ENCODE results near the gene EML4.

EML4 gene

DNA sequence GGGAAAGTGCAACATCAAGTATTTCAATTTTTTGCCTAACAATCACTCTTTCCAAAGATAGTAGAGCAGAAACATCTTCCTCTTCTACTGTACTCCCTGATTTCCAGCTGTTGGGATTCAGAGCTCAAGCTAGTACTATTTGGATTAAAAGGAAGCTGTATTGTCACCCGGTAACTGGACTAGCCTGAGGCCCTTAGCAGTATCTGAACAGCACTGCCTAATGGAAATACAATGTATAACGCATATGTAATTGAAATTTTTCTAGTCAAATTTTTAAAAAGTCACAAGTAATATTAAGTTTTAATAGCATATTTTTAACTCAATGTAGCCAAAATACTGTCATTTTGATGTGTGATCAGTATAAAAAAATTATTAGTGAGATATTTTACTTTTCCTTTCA is 105.7 kb downstream of the EML4 start:
- H3K27me3 ChIP-seq (ENCODE audit: low read depth, low read length) = no peaks in the 10 kb centered on the region
- H3K4me3 ChIP-seq (ENCODE audit: low read depth in 1 of 2, low read length in 2 of 2) = no peak overlapping the region
- no peaks in the 10 kb centered on the region for H3K9me3 ChIP-seq (ENCODE audit: control insufficient read depth in 1 of 2, low read length in 2 of 2)
- H3K36me3 ChIP-seq (ENCODE audit: control insufficient read depth in 1 of 2, insufficient read depth in 2 of 2, low read length in 2 of 2) = peaks cover 0 to 4% of the 10 kb centered on the region in 2 donors
- H3K4me1 ChIP-seq (ENCODE audit: control insufficient read depth in 1 of 2, insufficient read depth in 2 of 2, low read length in 2 of 2) = peaks cover 0 to 6% of the 10 kb centered on the region in 2 donors
- H3K27ac ChIP-seq (ENCODE audit: low read length) = no peak overlapping the region

DNA sequence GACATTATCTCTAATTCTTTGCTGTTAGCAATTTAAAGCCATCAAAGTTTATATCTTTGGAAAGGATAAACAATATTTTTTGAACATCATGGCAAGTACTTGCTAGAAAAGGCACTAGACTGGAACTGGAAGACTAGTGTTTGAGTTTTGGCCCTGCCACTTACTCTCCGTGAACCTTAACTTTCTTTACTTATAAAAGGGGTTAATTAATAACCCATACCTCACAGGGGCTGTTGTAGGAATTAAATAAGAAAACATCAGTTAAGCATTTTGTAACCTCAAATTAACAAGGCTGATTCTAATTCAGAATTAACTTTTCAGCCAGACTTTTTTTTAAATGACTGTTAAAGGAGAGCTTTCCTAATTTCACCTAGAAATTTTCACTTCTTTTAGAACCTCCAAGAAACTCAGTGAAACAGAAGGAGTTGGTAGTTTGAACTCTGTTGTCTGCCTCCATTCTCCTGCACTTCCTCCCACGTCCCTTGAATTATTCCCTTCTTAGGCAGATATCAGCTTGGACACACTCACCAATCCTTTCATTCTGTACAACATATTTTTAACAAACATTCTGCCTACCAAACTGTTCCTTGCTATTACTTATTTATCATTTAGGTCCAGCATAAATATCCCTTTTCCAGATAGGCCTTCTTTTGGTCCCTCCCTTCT is 112.4 kb downstream of the EML4 start:
- no peak overlapping the region for H3K4me3 ChIP-seq (ENCODE audit: low read depth in 1 of 2, low read length in 2 of 2)
- no peak overlapping the region for H3K27ac ChIP-seq (ENCODE audit: low read length)
- H3K9me3 ChIP-seq (ENCODE audit: control insufficient read depth in 1 of 2, low read length in 2 of 2) = no peaks in the 10 kb centered on the region
- H3K27me3 ChIP-seq (ENCODE audit: low read depth, low read length) = no peaks in the 10 kb centered on the region
- H3K36me3 ChIP-seq (ENCODE audit: control insufficient read depth in 1 of 2, insufficient read depth in 2 of 2, low read length in 2 of 2) = peaks cover 19 to 29% of the 10 kb centered on the region in 2 donors
- H3K4me1 ChIP-seq (ENCODE audit: control insufficient read depth in 1 of 2, insufficient read depth in 2 of 2, low read length in 2 of 2) = no peaks in the 10 kb centered on the region

DNA sequence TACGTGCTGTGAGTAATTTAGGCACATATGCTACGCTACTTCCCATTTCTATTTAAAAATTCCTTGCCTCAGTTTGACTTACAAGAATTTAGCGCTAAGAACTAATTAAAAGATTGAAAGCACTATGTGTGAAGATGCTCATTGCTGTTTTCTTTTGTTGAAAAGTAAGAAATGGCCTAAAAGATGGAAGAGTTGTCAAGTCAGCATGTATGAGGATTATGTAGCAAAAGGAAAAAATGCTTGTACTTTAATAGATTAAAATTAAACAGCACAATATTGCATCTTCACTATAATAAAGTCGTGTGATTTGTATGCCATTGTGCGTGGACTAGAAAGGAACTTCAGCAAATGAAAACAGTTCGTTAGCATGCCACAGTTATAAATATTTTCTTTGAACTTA is 114.9 kb downstream of the EML4 start:
- H3K4me1 ChIP-seq (ENCODE audit: control insufficient read depth in 1 of 2, insufficient read depth in 2 of 2, low read length in 2 of 2) = no peaks in the 10 kb centered on the region
- H3K9me3 ChIP-seq (ENCODE audit: control insufficient read depth in 1 of 2, low read length in 2 of 2) = no peaks in the 10 kb centered on the region
- H3K36me3 ChIP-seq (ENCODE audit: control insufficient read depth in 1 of 2, insufficient read depth in 2 of 2, low read length in 2 of 2) = peaks cover 29 to 40% of the 10 kb centered on the region in 2 donors
- no peaks in the 10 kb centered on the region for H3K27me3 ChIP-seq (ENCODE audit: low read depth, low read length)
- H3K4me3 ChIP-seq (ENCODE audit: low read depth in 1 of 2, low read length in 2 of 2) = no peak overlapping the region
- no peak overlapping the region for H3K27ac ChIP-seq (ENCODE audit: low read length)

- no peak overlapping the region for H3K27ac ChIP-seq (ENCODE audit: low read length)
- peaks cover 33% of the 10 kb centered on the region in 2 donors for H3K36me3 ChIP-seq (ENCODE audit: control insufficient read depth in 1 of 2, insufficient read depth in 2 of 2, low read length in 2 of 2)
Observed at GRCh38 chr2:42286268-42286946, 117.3 kb downstream of the EML4 start.

GRCh38 chr2:42288811-42289210 is 119.7 kb downstream of the EML4 start:
- H3K9me3 ChIP-seq (ENCODE audit: control insufficient read depth in 1 of 2, low read length in 2 of 2) = no peaks in the 10 kb centered on the region
- H3K27ac ChIP-seq (ENCODE audit: low read length) = no peak overlapping the region
- H3K36me3 ChIP-seq (ENCODE audit: control insufficient read depth in 1 of 2, insufficient read depth in 2 of 2, low read length in 2 of 2) = peaks cover 27 to 28% of the 10 kb centered on the region in 2 donors
- H3K27me3 ChIP-seq (ENCODE audit: low read depth, low read length) = no peaks in the 10 kb centered on the region
- H3K4me1 ChIP-seq (ENCODE audit: control insufficient read depth in 1 of 2, insufficient read depth in 2 of 2, low read length in 2 of 2) = no peaks in the 10 kb centered on the region
- H3K4me3 ChIP-seq (ENCODE audit: low read depth in 1 of 2, low read length in 2 of 2) = no peak overlapping the region

More at GRCh38 chr2:42286268-42286946, 117.3 kb downstream of the EML4 start:
- Histone ChIP-seq H3K27me3 (ENCODE audit: low read depth, low read length) (no peaks in the 10 kb centered on the region), H3K4me1 (ENCODE audit: control insufficient read depth in 1 of 2, insufficient read depth in 2 of 2, low read length in 2 of 2) (no peaks in the 10 kb centered on the region), H3K9me3 (ENCODE audit: control insufficient read depth in 1 of 2, low read length in 2 of 2) (no peaks in the 10 kb centered on the region), H3K4me3 (ENCODE audit: low read depth in 1 of 2, low read length in 2 of 2) (no peak overlapping the region)

DNA sequence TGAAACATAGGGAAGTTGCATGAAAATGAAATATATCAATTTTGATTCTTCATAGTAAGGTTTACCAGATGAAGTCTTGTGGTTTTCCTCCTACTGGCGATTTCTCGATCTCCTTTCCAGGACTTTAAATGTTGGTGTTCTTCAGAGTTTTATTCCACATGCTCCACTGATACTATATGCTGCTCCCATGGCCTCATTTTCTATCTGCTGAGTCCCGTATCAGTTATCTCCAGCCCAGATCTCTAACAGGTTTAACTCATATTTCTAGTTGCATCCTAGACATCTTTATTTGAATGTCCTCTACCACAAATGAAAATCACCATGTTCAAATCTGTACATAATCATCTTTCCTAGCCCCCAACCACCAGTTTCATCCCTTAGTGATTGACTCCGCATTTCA is 120.1 kb downstream of the EML4 start:
- no peaks in the 10 kb centered on the region for H3K27me3 ChIP-seq (ENCODE audit: low read depth, low read length)
- no peak overlapping the region for H3K27ac ChIP-seq (ENCODE audit: low read length)

GRCh38 chr2:42290005-42290404 is 120.9 kb downstream of the EML4 start:
- Histone ChIP-seq H3K4me3 (ENCODE audit: low read depth in 1 of 2, low read length in 2 of 2) (no peak overlapping the region), H3K4me1 (ENCODE audit: control insufficient read depth in 1 of 2, insufficient read depth in 2 of 2, low read length in 2 of 2) (no peaks in the 10 kb centered on the region), H3K36me3 (ENCODE audit: control insufficient read depth in 1 of 2, insufficient read depth in 2 of 2, low read length in 2 of 2) (peaks cover 22 to 34% of the 10 kb centered on the region in 2 donors), H3K9me3 (ENCODE audit: control insufficient read depth in 1 of 2, low read length in 2 of 2) (no peaks in the 10 kb centered on the region), H3K27ac (ENCODE audit: low read length) (no peak overlapping the region), H3K27me3 (ENCODE audit: low read depth, low read length) (no peaks in the 10 kb centered on the region)

More for the DNA sequence above, 120.1 kb downstream of the EML4 start:
- Histone ChIP-seq H3K9me3 (ENCODE audit: control insufficient read depth in 1 of 2, low read length in 2 of 2) (no peaks in the 10 kb centered on the region), H3K36me3 (ENCODE audit: control insufficient read depth in 1 of 2, insufficient read depth in 2 of 2, low read length in 2 of 2) (peaks cover 23 to 28% of the 10 kb centered on the region in 2 donors), H3K4me1 (ENCODE audit: control insufficient read depth in 1 of 2, insufficient read depth in 2 of 2, low read length in 2 of 2) (no peaks in the 10 kb centered on the region), H3K4me3 (ENCODE audit: low read depth in 1 of 2, low read length in 2 of 2) (no peak overlapping the region)

DNA sequence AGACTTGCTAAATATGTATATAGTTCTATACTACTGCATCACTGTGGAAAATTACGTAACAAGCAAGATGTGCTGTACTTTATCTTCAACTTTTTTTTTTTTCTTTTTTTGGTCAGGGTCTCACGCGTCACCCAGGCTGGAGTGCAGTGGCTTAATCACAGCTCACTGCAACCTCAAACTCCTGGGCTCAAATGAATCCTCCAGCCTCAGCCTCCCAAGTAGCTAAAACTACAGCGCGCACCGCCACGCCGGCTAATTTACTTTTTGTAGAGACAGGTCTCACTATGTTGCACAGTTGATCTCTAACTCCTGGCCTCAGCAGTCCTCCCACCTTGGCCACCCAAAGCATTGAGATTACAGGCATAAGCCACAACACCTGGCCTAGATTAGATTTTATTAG is 123.9 kb downstream of the EML4 start:
- peaks cover 28 to 40% of the 10 kb centered on the region in 2 donors for H3K36me3 ChIP-seq (ENCODE audit: control insufficient read depth in 1 of 2, insufficient read depth in 2 of 2, low read length in 2 of 2)
- H3K4me1 ChIP-seq (ENCODE audit: control insufficient read depth in 1 of 2, insufficient read depth in 2 of 2, low read length in 2 of 2) = no peaks in the 10 kb centered on the region
- H3K9me3 ChIP-seq (ENCODE audit: control insufficient read depth in 1 of 2, low read length in 2 of 2) = no peaks in the 10 kb centered on the region
- H3K27ac ChIP-seq (ENCODE audit: low read length) = no peak overlapping the region
- H3K4me3 ChIP-seq (ENCODE audit: low read depth in 1 of 2, low read length in 2 of 2) = no peak overlapping the region
- H3K27me3 ChIP-seq (ENCODE audit: low read depth, low read length) = no peaks in the 10 kb centered on the region

GRCh38 chr2:42296226-42296625 is 127.1 kb downstream of the EML4 start:
- H3K27me3 ChIP-seq (ENCODE audit: low read depth, low read length) = no peaks in the 10 kb centered on the region
- no peak overlapping the region for H3K4me3 ChIP-seq (ENCODE audit: low read depth in 1 of 2, low read length in 2 of 2)
- H3K27ac ChIP-seq (ENCODE audit: low read length) = no peak overlapping the region
- no peaks in the 10 kb centered on the region for H3K4me1 ChIP-seq (ENCODE audit: control insufficient read depth in 1 of 2, insufficient read depth in 2 of 2, low read length in 2 of 2)
- H3K9me3 ChIP-seq (ENCODE audit: control insufficient read depth in 1 of 2, low read length in 2 of 2) = no peaks in the 10 kb centered on the region
- H3K36me3 ChIP-seq (ENCODE audit: control insufficient read depth in 1 of 2, insufficient read depth in 2 of 2, low read length in 2 of 2) = peaks cover 24 to 34% of the 10 kb centered on the region in 2 donors

GRCh38 chr2:42297322-42297936 is 128.3 kb downstream of the EML4 start:
- Histone ChIP-seq H3K4me3 (ENCODE audit: low read depth in 1 of 2, low read length in 2 of 2) (no peak overlapping the region), H3K27me3 (ENCODE audit: low read depth, low read length) (no peaks in the 10 kb centered on the region), H3K27ac (ENCODE audit: low read length) (no peak overlapping the region), H3K4me1 (ENCODE audit: control insufficient read depth in 1 of 2, insufficient read depth in 2 of 2, low read length in 2 of 2) (no peaks in the 10 kb centered on the region), H3K36me3 (ENCODE audit: control insufficient read depth in 1 of 2, insufficient read depth in 2 of 2, low read length in 2 of 2) (peaks cover 28 to 35% of the 10 kb centered on the region in 2 donors), H3K9me3 (ENCODE audit: control insufficient read depth in 1 of 2, low read length in 2 of 2) (no peaks in the 10 kb centered on the region)

- no peak overlapping the region for H3K27ac ChIP-seq (ENCODE audit: low read length)
- H3K9me3 ChIP-seq (ENCODE audit: control insufficient read depth in 1 of 2, low read length in 2 of 2) = no peaks in the 10 kb centered on the region
- no peaks in the 10 kb centered on the region for H3K27me3 ChIP-seq (ENCODE audit: low read depth, low read length)
- no peak overlapping the region for H3K4me3 ChIP-seq (ENCODE audit: low read depth in 1 of 2, low read length in 2 of 2)
- H3K36me3 ChIP-seq (ENCODE audit: control insufficient read depth in 1 of 2, insufficient read depth in 2 of 2, low read length in 2 of 2) = peaks cover 31 to 35% of the 10 kb centered on the region in 2 donors
- H3K4me1 ChIP-seq (ENCODE audit: control insufficient read depth in 1 of 2, insufficient read depth in 2 of 2, low read length in 2 of 2) = no peaks in the 10 kb centered on the region
Observed at GRCh38 chr2:42298132-42298531, 129.0 kb downstream of the EML4 start.
